OCI-LY1 (cell line): Measurements from ENCODE around the gene TAOK1.

Experiments used
- H2AFZ ChIP-seq: fragments of 200-600 bp; sonication (generic), shearing (Covaris generic); 2 replicates; pipeline ENCODE4 v1.6.0; 2014; ENCODE audit warnings: antibody characterized with exemption, mild to moderate bottlenecking, low read length
- H3F3A ChIP-seq: fragments of 200-600 bp; sonication (generic), shearing (Covaris generic); 2 replicates; pipeline ENCODE4 v1.6.0; 2014; ENCODE audit warnings: mild to moderate bottlenecking, antibody characterized with exemption, low read length, moderate library complexity; ENCODE audit not compliant: insufficient read depth
- H3K27ac ChIP-seq: fragments of 200-600 bp; sonication (generic); 2 replicates; pipeline ENCODE4 v1.5.1; 2014; ENCODE audit warnings: low read length, mixed run types, mild to moderate bottlenecking, low read depth; ENCODE audit not compliant: poor library complexity, severe bottlenecking
- H3K27me3 ChIP-seq: fragments of 200-600 bp; sonication (generic); 2 replicates; pipeline ENCODE4 v1.6.0; 2014; ENCODE audit warnings: antibody characterized with exemption, mild to moderate bottlenecking, low read length, moderate library complexity; ENCODE audit not compliant: insufficient read depth
- H3K36me3 ChIP-seq: fragments of 200-600 bp; sonication (generic); 2 replicates; pipeline ENCODE4 v1.6.1; 2014; ENCODE audit warnings: mild to moderate bottlenecking, antibody characterized with exemption, low read length, moderate library complexity, mixed read lengths; ENCODE audit not compliant: insufficient read depth
- H3K4me1 ChIP-seq: fragments of 200-600 bp; sonication (generic); 2 replicates; pipeline ENCODE4 v1.5.1; 2014; ENCODE audit warnings: mild to moderate bottlenecking, low read length, moderate library complexity; ENCODE audit not compliant: insufficient read depth, severe bottlenecking
- H3K4me2 ChIP-seq: fragments of 200-600 bp; sonication (generic), shearing (Covaris generic); 2 replicates; pipeline ENCODE4 v1.6.1; 2014; ENCODE audit warnings: low read length
- H3K4me3 ChIP-seq: fragments of 200-600 bp; sonication (generic); 2 replicates; pipeline ENCODE4 v1.5.1; 2014; ENCODE audit warnings: low read length, low read depth, mild to moderate bottlenecking, mixed read lengths; ENCODE audit not compliant: poor library complexity, severe bottlenecking
- H3K79me2 ChIP-seq: fragments of 200-600 bp; shearing (Covaris generic); 2 replicates; pipeline ENCODE4 v1.6.1; 2016; ENCODE audit warnings: mixed run types, low read length, mixed read lengths; ENCODE audit not compliant: insufficient read depth
- H3K9ac ChIP-seq: fragments of 200-600 bp; sonication (generic), shearing (Covaris generic); 2 replicates; pipeline ENCODE4 v1.6.1; 2014; ENCODE audit warnings: mild to moderate bottlenecking, low read length, mixed read lengths
- H3K9me2 ChIP-seq: fragments of 200-600 bp; sonication (generic), shearing (Covaris generic); 2 replicates; pipeline ENCODE4 v1.6.1; 2014; ENCODE audit warnings: low read depth, mild to moderate bottlenecking, low read length, mixed read lengths
- H3K9me3 ChIP-seq: fragments of 200-600 bp; shearing (Covaris generic); 2 replicates; pipeline ENCODE4 v1.6.1; 2014; ENCODE audit warnings: low read length, mixed read lengths
- H4K20me1 ChIP-seq: fragments of 200-600 bp; sonication (generic), shearing (Covaris generic); 2 replicates; pipeline ENCODE4 v1.6.0; 2016; ENCODE audit warnings: mild to moderate bottlenecking, low read length; ENCODE audit not compliant: insufficient read depth
- EZH2 ChIP-seq: fragments of 200-600 bp; sonication (generic), shearing (Covaris generic); IDR thresholded peaks from 2 replicates; pipeline ENCODE4 v1.8.0; 2017; ENCODE audit warnings: borderline replicate concordance, mixed run types, mild to moderate bottlenecking, antibody characterized with exemption, low read length, moderate library complexity, mixed read lengths
- TF ChIP-seq, protein P1 (sequence below): fragments of 200-600 bp; sonication (generic), shearing (Covaris generic); IDR thresholded peaks from 2 replicates; pipeline ENCODE4 v1.5.1; 2017; ENCODE audit warnings: mild to moderate bottlenecking, antibody characterized with exemption, low read length, moderate library complexity, mixed read lengths

TAOK1 gene

GRCh38 chr17:29569245-29569950 lies 179.2 kb downstream of the TAOK1 start:
- H3K36me3 ChIP-seq = peaks cover 12% of the 10 kb centered on the region; the same call in 1 of the 2 replicates
- no peaks in the 10 kb centered on the region for H3F3A ChIP-seq
- H3K9ac ChIP-seq = peak overlapping the region; percentile 81; the same call in 1 of the 2 replicates
- H3K9me3 ChIP-seq = no peaks in the 10 kb centered on the region
- H2AFZ ChIP-seq = no peak overlapping the region
- peak overlapping the region; percentile 84 for H3K4me3 ChIP-seq
- peaks cover 32% of the 10 kb centered on the region for H3K4me1 ChIP-seq
- no peak overlapping the region for H3K27ac ChIP-seq
- no peak for TF ChIP-seq EZH2
- TF ChIP-seq, protein P1, sequence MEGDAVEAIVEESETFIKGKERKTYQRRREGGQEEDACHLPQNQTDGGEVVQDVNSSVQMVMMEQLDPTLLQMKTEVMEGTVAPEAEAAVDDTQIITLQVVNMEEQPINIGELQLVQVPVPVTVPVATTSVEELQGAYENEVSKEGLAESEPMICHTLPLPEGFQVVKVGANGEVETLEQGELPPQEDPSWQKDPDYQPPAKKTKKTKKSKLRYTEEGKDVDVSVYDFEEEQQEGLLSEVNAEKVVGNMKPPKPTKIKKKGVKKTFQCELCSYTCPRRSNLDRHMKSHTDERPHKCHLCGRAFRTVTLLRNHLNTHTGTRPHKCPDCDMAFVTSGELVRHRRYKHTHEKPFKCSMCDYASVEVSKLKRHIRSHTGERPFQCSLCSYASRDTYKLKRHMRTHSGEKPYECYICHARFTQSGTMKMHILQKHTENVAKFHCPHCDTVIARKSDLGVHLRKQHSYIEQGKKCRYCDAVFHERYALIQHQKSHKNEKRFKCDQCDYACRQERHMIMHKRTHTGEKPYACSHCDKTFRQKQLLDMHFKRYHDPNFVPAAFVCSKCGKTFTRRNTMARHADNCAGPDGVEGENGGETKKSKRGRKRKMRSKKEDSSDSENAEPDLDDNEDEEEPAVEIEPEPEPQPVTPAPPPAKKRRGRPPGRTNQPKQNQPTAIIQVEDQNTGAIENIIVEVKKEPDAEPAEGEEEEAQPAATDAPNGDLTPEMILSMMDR = no peak
- H3K9me2 ChIP-seq = no peaks in the 10 kb centered on the region
- peak overlapping the region; percentile 84 for H3K4me2 ChIP-seq
- H3K79me2 ChIP-seq = no peaks in the 10 kb centered on the region
- no peaks in the 10 kb centered on the region for H4K20me1 ChIP-seq
- no peaks in the 10 kb centered on the region for H3K27me3 ChIP-seq

GRCh38 chr17:29570521-29570920 lies 180.4 kb downstream of the TAOK1 start:
- no peak overlapping the region for H2AFZ ChIP-seq
- H3K27me3 ChIP-seq = no peaks in the 10 kb centered on the region
- peaks cover 24% of the 10 kb centered on the region; the same call in 1 of the 2 replicates for H3K36me3 ChIP-seq
- H3K4me2 ChIP-seq = no peak overlapping the region
- H3K4me1 ChIP-seq = peaks cover 29% of the 10 kb centered on the region
- no peak overlapping the region for H3K27ac ChIP-seq
- no peaks in the 10 kb centered on the region for H3K9me2 ChIP-seq
- H3F3A ChIP-seq = no peaks in the 10 kb centered on the region
- no peaks in the 10 kb centered on the region for H4K20me1 ChIP-seq
- H3K9ac ChIP-seq = no peak overlapping the region
- no peak for TF ChIP-seq EZH2
- TF ChIP-seq, protein P1 = no peak
- no peaks in the 10 kb centered on the region for H3K79me2 ChIP-seq
- no peak overlapping the region for H3K4me3 ChIP-seq
- no peaks in the 10 kb centered on the region for H3K9me3 ChIP-seq

DNA sequence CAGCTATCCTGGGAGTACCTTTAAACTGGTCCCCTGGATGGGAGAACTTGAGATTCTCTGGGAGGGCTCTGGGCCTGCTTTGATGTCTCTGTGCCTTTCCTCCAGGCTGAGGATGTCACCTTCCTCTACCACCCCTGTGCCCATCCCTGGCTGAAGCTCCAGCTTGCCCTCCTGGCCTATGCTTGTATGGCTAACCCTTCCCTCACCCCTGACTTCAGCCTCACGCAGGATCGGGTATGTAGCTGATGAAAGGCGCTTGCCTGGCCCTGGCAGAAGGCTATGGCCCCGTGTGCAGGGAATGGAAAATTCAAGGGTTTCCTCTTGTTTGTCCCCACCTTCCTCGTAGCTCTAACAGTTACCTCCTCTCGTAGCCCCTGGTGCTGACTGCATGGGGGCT lies 181.3 kb downstream of the TAOK1 start:
- Histone ChIP-seq H3K27ac (no peak overlapping the region), H3K4me1 (peaks cover 20% of the 10 kb centered on the region), H3K36me3 (peaks cover 33% of the 10 kb centered on the region; the same call in 1 of the 2 replicates), H2AFZ (no peak overlapping the region), H3K4me3 (no peak overlapping the region), H3K9me2 (no peaks in the 10 kb centered on the region), H3K79me2 (no peaks in the 10 kb centered on the region), H3F3A (no peaks in the 10 kb centered on the region), H3K27me3 (no peaks in the 10 kb centered on the region), H3K4me2 (no peak overlapping the region), H3K9ac (no peak overlapping the region), H3K9me3 (no peaks in the 10 kb centered on the region), H4K20me1 (no peaks in the 10 kb centered on the region)
- TF ChIP-seq EZH2 = no peak
- TF ChIP-seq, protein P1 = no peak
